ENCODE data around the gene OR52E8. TPM values are rescaled to one million over a fixed set of nuclear protein-coding genes. Genes with fewer than 3 reads are reported as not detected.
A peak's percentile ranks its signal among the peaks of the same experiment; 100 is the strongest.

OR52E8 gene
- total RNA-seq, 4 donors from 2014 or later, result not detected

- Histone ChIP-seq H3K9me3 (no peaks in the 10 kb centered on the region), H3K27ac (no peak overlapping the region), H3K36me3 (no peaks in the 10 kb centered on the region), H3K4me1 (peaks cover 0 to 12% (median 0%) of the 10 kb centered on the region in 3 donors), H3K27me3 (peaks cover 9% of the 10 kb centered on the region), H3K4me3 (no peak overlapping the region)
- 62 to 64% methylated on average over 6 of the region's 6 CpGs for WGBS, 2 donors (ENCODE audit: low coverage in 1 of 2)
- no peak for ATAC-seq
- TF ChIP-seq POLR2A (IDR thresholded peaks at IDR 0.05) (no peak), POLR2AphosphoS5 (IDR thresholded peaks at IDR 0.05) (no peak), EP300 (IDR thresholded peaks at IDR 0.05) (no peak), CTCF (IDR thresholded peaks at IDR 0.05) (no peak)
Observed at GRCh38 chr11:5809905-5810795, 47.3 kb downstream of the OR52E8 start.

GRCh38 chr11:5809122-5809519 is 48.4 kb downstream of the OR52E8 start:
- H3K4me3 ChIP-seq, result peak overlapping the region; percentile 23 to 45
- 53 to 62% methylated on average over 4 of the region's 5 CpGs for WGBS, 2 donors (ENCODE audit: low coverage in 1 of 2)
- TF ChIP-seq POLR2A (IDR thresholded peaks at IDR 0.05), result no peak
- TF ChIP-seq EP300 (IDR thresholded peaks at IDR 0.05), result no peak
- TF ChIP-seq CTCF (IDR thresholded peaks at IDR 0.05), result no peak
- no peak for TF ChIP-seq POLR2AphosphoS5 (IDR thresholded peaks at IDR 0.05)
- no peaks in the 10 kb centered on the region for H3K36me3 ChIP-seq
- H3K27me3 ChIP-seq, result peaks cover 9% of the 10 kb centered on the region
- H3K4me1 ChIP-seq, result peaks cover 0 to 12% (median 0%) of the 10 kb centered on the region in 3 donors
- H3K9me3 ChIP-seq, result no peaks in the 10 kb centered on the region
- no peak overlapping the region for H3K27ac ChIP-seq
- no peak for ATAC-seq

GRCh38 chr11:5808500-5809121 is 48.9 kb downstream of the OR52E8 start, which contains the start of gene OR52N2:
TSS of gene OR52N2 (plus strand) at chr11:5808924. CDS start at chr11:5820336, 11,412 bp downstream.
- no peak within 1 kb of the TSS for H3K27ac ChIP-seq
- H3K27me3 ChIP-seq, result peaks cover 9% of the 10 kb centered on the region
- TF ChIP-seq CTCF (IDR thresholded peaks at IDR 0.05), result peak; percentile 55 to 87 (median 70)
- TF ChIP-seq EP300 (IDR thresholded peaks at IDR 0.05), result no peak
- WGBS, 2 donors (ENCODE audit: low coverage in 1 of 2), result 0 to 3% methylated on average over 3 to 9 of the region's 24 CpGs
- H3K4me3 ChIP-seq, result peak within 1 kb of the TSS; percentile 23 to 45
- no peaks in the 10 kb centered on the region for H3K36me3 ChIP-seq
- no peaks in the 10 kb centered on the region for H3K9me3 ChIP-seq
- peak; percentile 79 for ATAC-seq
- peaks cover 0 to 12% (median 0%) of the 10 kb centered on the region in 3 donors for H3K4me1 ChIP-seq

- no peak overlapping the region for H3K27ac ChIP-seq
- 53 to 83% methylated on average over 4 to 7 of the region's 10 CpGs for WGBS, 2 donors (ENCODE audit: low coverage in 1 of 2)
- TF ChIP-seq EP300 (IDR thresholded peaks at IDR 0.05), result no peak
- TF ChIP-seq CTCF (IDR thresholded peaks at IDR 0.05), result no peak
- TF ChIP-seq POLR2A (IDR thresholded peaks at IDR 0.05), result no peak
- TF ChIP-seq POLR2AphosphoS5 (IDR thresholded peaks at IDR 0.05), result no peak
Observed at GRCh38 chr11:5807580-5807979, 49.9 kb downstream of the OR52E8 start.

More at GRCh38 chr11:5807580-5807979, 49.9 kb downstream of the OR52E8 start:
- Histone ChIP-seq H3K4me1 (peaks cover 0 to 12% (median 0%) of the 10 kb centered on the region in 3 donors), H3K36me3 (no peaks in the 10 kb centered on the region), H3K27me3 (peaks cover 9% of the 10 kb centered on the region), H3K9me3 (no peaks in the 10 kb centered on the region), H3K4me3 (no peak overlapping the region)
- ATAC-seq, result no peak

Other genes starting within 250 kb of the OR52E8 start
- gene TRIM34, start 232.7 kb downstream of the OR52E8 start, total RNA-seq, result 1 to 10 TPM; 3.8 to 9.2 (median 4.5) TPM
- gene TRIM5, start 172.6 kb downstream of the OR52E8 start, total RNA-seq, result 10 to 100 TPM in 3 of 4 donors, 1 to 10 TPM in 1; 8.9 to 21.4 (median 14.9) TPM
- gene TRIM22, start 167.9 kb downstream of the OR52E8 start, total RNA-seq, result 10 to 100 TPM; 31.6 to 50.4 (median 32.1) TPM
- under 1 TPM in 2 of 4 donors, not detected in 2; 0.13 to 0.19 TPM for gene OR56B1, start 121.2 kb downstream of the OR52E8 start, total RNA-seq
- gene OR52N4, start 103.4 kb downstream of the OR52E8 start, total RNA-seq, result under 1 TPM in 1 of 4 donors, not detected in 3; 0.40 TPM
- under 1 TPM in 1 of 4 donors, not detected in 3; 0.67 TPM for gene OR52N5, start 74.3 kb downstream of the OR52E8 start, total RNA-seq
- under 1 TPM in 1 of 4 donors, not detected in 3; 0.13 TPM for gene OR52N1, start 66.4 kb downstream of the OR52E8 start, total RNA-seq
- not detected for gene OR52N2, start 48.8 kb downstream of the OR52E8 start, total RNA-seq
- not detected for gene OR52E6, start 15.8 kb downstream of the OR52E8 start, total RNA-seq
- gene OR52E4, start 22.9 kb upstream of the OR52E8 start, total RNA-seq, result not detected
- gene OR52E5, start 35.5 kb upstream of the OR52E8 start, total RNA-seq, result not detected
- not detected for gene OR56A3, start 84.6 kb upstream of the OR52E8 start, total RNA-seq
- not detected for gene OR56A5, start 110.8 kb upstream of the OR52E8 start, total RNA-seq
- not detected for gene OR52L1, start 129.3 kb upstream of the OR52E8 start, total RNA-seq
- gene OR56A4, start 149.3 kb upstream of the OR52E8 start, total RNA-seq, result not detected
- gene OR56A1, start 173.1 kb upstream of the OR52E8 start, total RNA-seq, result under 1 TPM in 1 of 4 donors, not detected in 3; 0.23 TPM
- gene OR56B4, start 250.0 kb upstream of the OR52E8 start, total RNA-seq, result not detected

Data from gastroesophageal sphincter (tissue), 4 donors.